ENCODE measurements around the gene ELN.

The ELN gene

GRCh38 chr7:74017125-74017524 is 10.8 kb upstream of the ELN start:
- no peak overlapping the region for H3K9ac ChIP-seq (ENCODE audit: low read length)
- peaks cover 5% of the 10 kb centered on the region for H3K4me1 ChIP-seq (ENCODE audit: control insufficient read depth, low read depth, low read length)
- H3K9me3 ChIP-seq (ENCODE audit: control insufficient read depth, low read depth, low read length), result no peaks in the 10 kb centered on the region
- no peak overlapping the region for H3K27ac ChIP-seq (ENCODE audit: low read length)
- no peak overlapping the region for H3K4me3 ChIP-seq (ENCODE audit: low read length)
- no peaks in the 10 kb centered on the region for H3K36me3 ChIP-seq (ENCODE audit: control insufficient read depth, low read depth, low read length)
- no peaks in the 10 kb centered on the region for H3K27me3 ChIP-seq (ENCODE audit: control insufficient read depth, insufficient read depth, low read length)

- no peaks in the 10 kb centered on the region for H3K9me3 ChIP-seq (ENCODE audit: control insufficient read depth, low read depth, low read length)
- no peaks in the 10 kb centered on the region for H3K27me3 ChIP-seq (ENCODE audit: control insufficient read depth, insufficient read depth, low read length)
- H3K36me3 ChIP-seq (ENCODE audit: control insufficient read depth, low read depth, low read length), result no peaks in the 10 kb centered on the region
- H3K4me1 ChIP-seq (ENCODE audit: control insufficient read depth, low read depth, low read length), result peaks cover 5% of the 10 kb centered on the region
- H3K27ac ChIP-seq (ENCODE audit: low read length), result no peak overlapping the region
- H3K4me3 ChIP-seq (ENCODE audit: low read length), result no peak overlapping the region
- no peak overlapping the region for H3K9ac ChIP-seq (ENCODE audit: low read length)
Measured at GRCh38 chr7:74018246-74018895, 9.6 kb upstream of the ELN start.

GRCh38 chr7:74019149-74019548 is 8.8 kb upstream of the ELN start:
- Histone ChIP-seq H3K36me3 (ENCODE audit: control insufficient read depth, low read depth, low read length) (no peaks in the 10 kb centered on the region), H3K9me3 (ENCODE audit: control insufficient read depth, low read depth, low read length) (no peaks in the 10 kb centered on the region), H3K27me3 (ENCODE audit: control insufficient read depth, insufficient read depth, low read length) (no peaks in the 10 kb centered on the region), H3K4me3 (ENCODE audit: low read length) (no peak overlapping the region), H3K27ac (ENCODE audit: low read length) (no peak overlapping the region), H3K9ac (ENCODE audit: low read length) (no peak overlapping the region), H3K4me1 (ENCODE audit: control insufficient read depth, low read depth, low read length) (peaks cover 5% of the 10 kb centered on the region)

- H3K36me3 ChIP-seq (ENCODE audit: control insufficient read depth, low read depth, low read length), result no peaks in the 10 kb centered on the region
- H3K4me3 ChIP-seq (ENCODE audit: low read length), result no peak overlapping the region
- H3K27ac ChIP-seq (ENCODE audit: low read length), result no peak overlapping the region
- peaks cover 5% of the 10 kb centered on the region for H3K4me1 ChIP-seq (ENCODE audit: control insufficient read depth, low read depth, low read length)
- no peaks in the 10 kb centered on the region for H3K27me3 ChIP-seq (ENCODE audit: control insufficient read depth, insufficient read depth, low read length)
- no peak overlapping the region for H3K9ac ChIP-seq (ENCODE audit: low read length)
- no peaks in the 10 kb centered on the region for H3K9me3 ChIP-seq (ENCODE audit: control insufficient read depth, low read depth, low read length)
Measured at GRCh38 chr7:74020390-74020789, 7.6 kb upstream of the ELN start.

- Histone ChIP-seq H3K27ac (ENCODE audit: low read length) (no peak overlapping the region), H3K36me3 (ENCODE audit: control insufficient read depth, low read depth, low read length) (no peaks in the 10 kb centered on the region), H3K9me3 (ENCODE audit: control insufficient read depth, low read depth, low read length) (no peaks in the 10 kb centered on the region), H3K4me3 (ENCODE audit: low read length) (no peak overlapping the region), H3K27me3 (ENCODE audit: control insufficient read depth, insufficient read depth, low read length) (peaks cover 4% of the 10 kb centered on the region), H3K4me1 (ENCODE audit: control insufficient read depth, low read depth, low read length) (peaks cover 5% of the 10 kb centered on the region), H3K9ac (ENCODE audit: low read length) (no peak overlapping the region)
Measured at GRCh38 chr7:74021546-74022320, 6.2 kb upstream of the ELN start.

GRCh38 chr7:74022507-74022906 is 5.5 kb upstream of the ELN start:
- Histone ChIP-seq H3K9ac (ENCODE audit: low read length) (no peak overlapping the region), H3K9me3 (ENCODE audit: control insufficient read depth, low read depth, low read length) (no peaks in the 10 kb centered on the region), H3K27ac (ENCODE audit: low read length) (no peak overlapping the region), H3K27me3 (ENCODE audit: control insufficient read depth, insufficient read depth, low read length) (peaks cover 4% of the 10 kb centered on the region), H3K4me1 (ENCODE audit: control insufficient read depth, low read depth, low read length) (peaks cover 5% of the 10 kb centered on the region), H3K4me3 (ENCODE audit: low read length) (no peak overlapping the region), H3K36me3 (ENCODE audit: control insufficient read depth, low read depth, low read length) (no peaks in the 10 kb centered on the region)

GRCh38 chr7:74023092-74023536 is 4.9 kb upstream of the ELN start:
- Histone ChIP-seq H3K27me3 (ENCODE audit: control insufficient read depth, insufficient read depth, low read length) (peaks cover 4% of the 10 kb centered on the region), H3K36me3 (ENCODE audit: control insufficient read depth, low read depth, low read length) (no peaks in the 10 kb centered on the region), H3K4me3 (ENCODE audit: low read length) (no peak overlapping the region), H3K27ac (ENCODE audit: low read length) (no peak overlapping the region), H3K4me1 (ENCODE audit: control insufficient read depth, low read depth, low read length) (peaks cover 5% of the 10 kb centered on the region), H3K9me3 (ENCODE audit: control insufficient read depth, low read depth, low read length) (no peaks in the 10 kb centered on the region), H3K9ac (ENCODE audit: low read length) (no peak overlapping the region)

GRCh38 chr7:74023786-74024185 is 4.2 kb upstream of the ELN start:
- Histone ChIP-seq H3K9me3 (ENCODE audit: control insufficient read depth, low read depth, low read length) (no peaks in the 10 kb centered on the region), H3K27ac (ENCODE audit: low read length) (no peak overlapping the region), H3K4me3 (ENCODE audit: low read length) (no peak overlapping the region), H3K9ac (ENCODE audit: low read length) (no peak overlapping the region), H3K4me1 (ENCODE audit: control insufficient read depth, low read depth, low read length) (peaks cover 5% of the 10 kb centered on the region), H3K27me3 (ENCODE audit: control insufficient read depth, insufficient read depth, low read length) (peaks cover 4% of the 10 kb centered on the region), H3K36me3 (ENCODE audit: control insufficient read depth, low read depth, low read length) (no peaks in the 10 kb centered on the region)

GRCh38 chr7:74025146-74025545 is 2.8 kb upstream of the ELN start:
- H3K27ac ChIP-seq (ENCODE audit: low read length), result no peak overlapping the region
- no peaks in the 10 kb centered on the region for H3K36me3 ChIP-seq (ENCODE audit: control insufficient read depth, low read depth, low read length)
- no peak overlapping the region for H3K4me3 ChIP-seq (ENCODE audit: low read length)
- H3K27me3 ChIP-seq (ENCODE audit: control insufficient read depth, insufficient read depth, low read length), result peaks cover 4% of the 10 kb centered on the region
- H3K4me1 ChIP-seq (ENCODE audit: control insufficient read depth, low read depth, low read length), result peaks cover 11% of the 10 kb centered on the region
- H3K9ac ChIP-seq (ENCODE audit: low read length), result no peak overlapping the region
- H3K9me3 ChIP-seq (ENCODE audit: control insufficient read depth, low read depth, low read length), result no peaks in the 10 kb centered on the region

GRCh38 chr7:74025730-74026129 is 2.2 kb upstream of the ELN start:
- H3K9ac ChIP-seq (ENCODE audit: low read length), result no peak overlapping the region
- peaks cover 12% of the 10 kb centered on the region for H3K4me1 ChIP-seq (ENCODE audit: control insufficient read depth, low read depth, low read length)
- peaks cover 4% of the 10 kb centered on the region for H3K27me3 ChIP-seq (ENCODE audit: control insufficient read depth, insufficient read depth, low read length)

GRCh38 chr7:74026406-74026902 is 1.5 kb upstream of the ELN start:
- H3K9me3 ChIP-seq (ENCODE audit: control insufficient read depth, low read depth, low read length), result no peaks in the 10 kb centered on the region
- peaks cover 4% of the 10 kb centered on the region for H3K27me3 ChIP-seq (ENCODE audit: control insufficient read depth, insufficient read depth, low read length)
- H3K27ac ChIP-seq (ENCODE audit: low read length), result no peak overlapping the region
- peaks cover 9% of the 10 kb centered on the region for H3K4me1 ChIP-seq (ENCODE audit: control insufficient read depth, low read depth, low read length)
- H3K36me3 ChIP-seq (ENCODE audit: control insufficient read depth, low read depth, low read length), result no peaks in the 10 kb centered on the region
- no peak overlapping the region for H3K9ac ChIP-seq (ENCODE audit: low read length)
- no peak overlapping the region for H3K4me3 ChIP-seq (ENCODE audit: low read length)

More at GRCh38 chr7:74025730-74026129, 2.2 kb upstream of the ELN start:
- no peak overlapping the region for H3K4me3 ChIP-seq (ENCODE audit: low read length)
- H3K36me3 ChIP-seq (ENCODE audit: control insufficient read depth, low read depth, low read length), result no peaks in the 10 kb centered on the region
- H3K9me3 ChIP-seq (ENCODE audit: control insufficient read depth, low read depth, low read length), result no peaks in the 10 kb centered on the region
- no peak overlapping the region for H3K27ac ChIP-seq (ENCODE audit: low read length)
